Tibial nerve (tissue), 4 donors: ENCODE measurements around the gene NEK2. TPM values are rescaled to one million over a fixed set of nuclear protein-coding genes. Genes with fewer than 3 reads are reported as not detected.

Experiments
- DNase-seq, 2 donors: peaks; one replicate each; pipeline ENCODE4 v3.0.0-alpha.2; 2019; ENCODE audit warnings: low spot score in 2 of 2
- H3K27ac ChIP-seq, 4 donors: fragments of 200-600 bp; sonication (generic) in 3 of 4; one replicate each; pipeline ENCODE4 v1.5.1; 2017 to 2019; ENCODE audit warnings: mild to moderate bottlenecking in 1 of 4
- H3K27me3 ChIP-seq, 2 donors: fragments of 200-600 bp; sonication (generic) in 1 of 2; one replicate each; pipeline versions ENCODE4 v1.5.1 to v1.6.0; 2017 to 2019
- H3K36me3 ChIP-seq, 3 donors: fragments of 200-600 bp; sonication (generic); one replicate each; pipeline ENCODE4 v1.5.1; 2018 to 2019
- H3K4me1 ChIP-seq, 4 donors: fragments of 200-600 bp; sonication (generic) in 3 of 4; one replicate each; pipeline ENCODE4 v1.5.1; 2017 to 2019
- H3K4me3 ChIP-seq, 4 donors: fragments of 200-600 bp; sonication (generic) in 3 of 4; one replicate each; pipeline ENCODE4 v1.5.1; 2017 to 2019; ENCODE audit warnings: mild to moderate bottlenecking in 1 of 4, moderate library complexity in 1 of 4
- H3K9me3 ChIP-seq, 4 donors: fragments of 200-600 bp; sonication (generic) in 3 of 4; one replicate each; pipeline ENCODE4 v1.5.1; 2017 to 2019
- EP300 ChIP-seq, 2 donors: sonication (generic); formaldehyde crosslinking; IDR thresholded peaks; one replicate each; pipeline ENCODE4 v1.6.1; 2017; ENCODE audit warnings: antibody characterized with exemption in 2 of 2, mild to moderate bottlenecking in 1 of 2
- POLR2A ChIP-seq, 2 donors: fragments of 450-650 bp; IDR thresholded peaks; one replicate each; pipeline ENCODE4 v1.6.1; 2017; ENCODE audit warnings: antibody characterized with exemption in 2 of 2, mild to moderate bottlenecking in 2 of 2, moderate library complexity in 2 of 2
- WGBS, 2 donors: methylation state at CpG; one replicate each; pipeline ENCODE4 v1.1.5; 2018; 5-methylcytosine and 5-hydroxymethylcytosine counted together
- total RNA-seq, 4 donors: library from RNA; depleted of rRNA; stranded (reverse); fragments of >200 nt; gene quantifications; one replicate each; pipeline ENCODE4 v1.1.0, GENCODE V29; 2016
- TF ChIP-seq, protein P1 (sequence below), 5 experiments: fragments of 200-600 bp in 3 of 5; fragments of 450-650 bp in 2 of 5; sonication (generic) in 3 of 5; IDR thresholded peaks; one replicate each; pipeline ENCODE4 v1.5.1; 2016 to 2019; ENCODE audit warnings: antibody characterized with exemption in 5 of 5, mild to moderate bottlenecking in 3 of 5, moderate library complexity in 2 of 5

Gene NEK2
- total RNA-seq, 4 donors from 2014 or later: 1.8 to 2.0 TPM; not detected in 2

DNA sequence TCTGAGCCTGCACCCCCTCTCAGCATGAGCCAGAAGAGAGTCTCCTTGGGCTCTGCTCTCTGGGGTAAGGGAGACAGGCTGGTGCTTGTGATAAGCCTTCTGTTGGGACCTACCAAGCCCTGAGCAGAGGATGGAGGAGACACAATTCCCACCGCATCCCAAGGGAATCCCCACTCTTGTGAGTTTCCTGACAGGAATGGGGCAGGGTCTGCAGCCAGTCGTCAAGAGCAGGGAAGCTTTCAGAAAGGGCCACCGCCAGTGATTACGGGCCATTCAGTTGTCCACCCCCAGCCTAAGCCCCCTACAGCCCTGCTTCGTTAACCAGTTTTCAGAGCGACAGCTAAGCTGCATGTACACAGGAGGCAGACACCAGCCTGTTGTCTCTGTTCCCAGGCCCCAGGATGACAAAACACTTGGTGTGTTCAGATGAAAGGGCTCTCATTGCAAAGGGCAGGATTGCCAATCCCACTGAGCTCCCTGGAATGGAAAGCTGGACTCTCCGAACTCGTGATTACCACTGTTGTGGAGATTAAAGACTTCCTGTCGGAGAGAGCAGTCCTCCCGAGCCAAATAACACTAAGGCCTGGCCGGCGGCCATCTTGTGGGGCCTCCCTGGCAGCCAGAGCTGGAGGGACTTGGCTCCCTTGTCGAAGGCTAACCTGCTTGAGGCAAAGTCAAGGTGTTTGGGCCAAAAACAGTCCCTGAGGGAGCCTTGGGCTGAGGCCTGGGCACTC is 59.0 kb downstream of the NEK2 start:
- Histone ChIP-seq H3K27me3 (no peaks in the 10 kb centered on the region), H3K27ac (peak overlapping the region in 3 of 4 donors; percentile 26 to 72 (median 64)), H3K9me3 (no peaks in the 10 kb centered on the region), H3K4me1 (peaks cover 0 to 25% (median under 1%) of the 10 kb centered on the region in 4 donors), H3K36me3 (no peaks in the 10 kb centered on the region), H3K4me3 (no peak overlapping the region)
- WGBS, 2 donors: 70 to 76% methylated on average over 11 of the region's 13 CpGs
- no peak for TF ChIP-seq EP300 (IDR thresholded peaks at IDR 0.05)
- DNase-seq: peak in 1 of 2 donors; percentile 33

DNA sequence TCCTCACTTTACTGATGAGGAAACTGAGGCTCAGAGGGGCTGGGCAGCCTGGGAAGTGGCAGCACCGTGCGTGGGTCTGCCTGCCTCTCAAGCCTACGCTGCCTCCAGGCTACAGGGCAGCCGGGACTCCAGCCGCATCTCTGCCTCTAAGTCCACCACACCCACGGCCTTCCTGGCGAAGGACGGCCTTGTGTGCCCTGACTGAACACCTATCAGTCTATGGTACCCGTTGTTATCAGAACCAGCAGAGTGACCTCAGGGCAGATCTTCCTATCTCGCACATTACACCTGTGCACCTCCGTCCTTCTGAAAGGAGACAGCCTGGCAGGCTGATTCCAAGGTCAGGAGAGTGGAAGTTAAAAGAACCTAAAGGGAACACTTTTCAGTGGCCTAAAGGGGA is 60.8 kb downstream of the NEK2 start:
- no peak overlapping the region for H3K4me3 ChIP-seq
- no peaks in the 10 kb centered on the region for H3K9me3 ChIP-seq
- TF ChIP-seq EP300 (IDR thresholded peaks at IDR 0.05) (no peak), POLR2A (IDR thresholded peaks at IDR 0.05) (no peak)
- TF ChIP-seq, protein P1, sequence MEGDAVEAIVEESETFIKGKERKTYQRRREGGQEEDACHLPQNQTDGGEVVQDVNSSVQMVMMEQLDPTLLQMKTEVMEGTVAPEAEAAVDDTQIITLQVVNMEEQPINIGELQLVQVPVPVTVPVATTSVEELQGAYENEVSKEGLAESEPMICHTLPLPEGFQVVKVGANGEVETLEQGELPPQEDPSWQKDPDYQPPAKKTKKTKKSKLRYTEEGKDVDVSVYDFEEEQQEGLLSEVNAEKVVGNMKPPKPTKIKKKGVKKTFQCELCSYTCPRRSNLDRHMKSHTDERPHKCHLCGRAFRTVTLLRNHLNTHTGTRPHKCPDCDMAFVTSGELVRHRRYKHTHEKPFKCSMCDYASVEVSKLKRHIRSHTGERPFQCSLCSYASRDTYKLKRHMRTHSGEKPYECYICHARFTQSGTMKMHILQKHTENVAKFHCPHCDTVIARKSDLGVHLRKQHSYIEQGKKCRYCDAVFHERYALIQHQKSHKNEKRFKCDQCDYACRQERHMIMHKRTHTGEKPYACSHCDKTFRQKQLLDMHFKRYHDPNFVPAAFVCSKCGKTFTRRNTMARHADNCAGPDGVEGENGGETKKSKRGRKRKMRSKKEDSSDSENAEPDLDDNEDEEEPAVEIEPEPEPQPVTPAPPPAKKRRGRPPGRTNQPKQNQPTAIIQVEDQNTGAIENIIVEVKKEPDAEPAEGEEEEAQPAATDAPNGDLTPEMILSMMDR (IDR thresholded peaks at IDR 0.05): no peak
- H3K4me1 ChIP-seq: peaks cover 0 to 40% (median 4%) of the 10 kb centered on the region in 4 donors
- H3K36me3 ChIP-seq: no peaks in the 10 kb centered on the region
- no peak overlapping the region for H3K27ac ChIP-seq
- H3K27me3 ChIP-seq: no peaks in the 10 kb centered on the region
- no peak for DNase-seq
- WGBS, 2 donors: 82 to 94% methylated on average over 11 of the region's 11 CpGs

DNA sequence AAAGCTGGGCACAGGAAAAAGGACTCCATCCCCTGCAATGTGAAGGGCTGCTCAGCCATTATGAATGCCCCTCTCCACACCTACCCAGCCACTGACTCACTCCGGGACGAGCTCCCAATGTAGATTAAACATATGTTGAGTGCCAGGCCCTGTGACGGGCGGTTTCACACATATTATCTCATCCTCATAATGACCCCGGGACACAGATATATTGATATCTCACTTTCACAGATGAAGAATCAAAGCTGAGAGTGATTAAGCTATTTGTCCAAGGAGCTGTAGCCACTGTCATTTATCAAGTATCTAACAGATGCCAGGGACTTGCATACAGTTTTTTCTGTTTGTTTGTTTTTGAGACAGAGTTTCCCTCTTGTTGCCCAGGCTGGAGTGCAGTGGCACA is 61.5 kb downstream of the NEK2 start:
- H3K36me3 ChIP-seq: no peaks in the 10 kb centered on the region
- peaks cover 0 to 47% (median 4%) of the 10 kb centered on the region in 4 donors for H3K4me1 ChIP-seq
- no peak for TF ChIP-seq EP300 (IDR thresholded peaks at IDR 0.05)
- TF ChIP-seq, protein P1 (IDR thresholded peaks at IDR 0.05): no peak
- TF ChIP-seq POLR2A (IDR thresholded peaks at IDR 0.05): no peak
- H3K27ac ChIP-seq: no peak overlapping the region
- H3K4me3 ChIP-seq: no peak overlapping the region
- no peaks in the 10 kb centered on the region for H3K9me3 ChIP-seq
- no peak for DNase-seq
- WGBS, 2 donors: 83 to 93% methylated on average over 5 of the region's 5 CpGs
- no peaks in the 10 kb centered on the region for H3K27me3 ChIP-seq

DNA sequence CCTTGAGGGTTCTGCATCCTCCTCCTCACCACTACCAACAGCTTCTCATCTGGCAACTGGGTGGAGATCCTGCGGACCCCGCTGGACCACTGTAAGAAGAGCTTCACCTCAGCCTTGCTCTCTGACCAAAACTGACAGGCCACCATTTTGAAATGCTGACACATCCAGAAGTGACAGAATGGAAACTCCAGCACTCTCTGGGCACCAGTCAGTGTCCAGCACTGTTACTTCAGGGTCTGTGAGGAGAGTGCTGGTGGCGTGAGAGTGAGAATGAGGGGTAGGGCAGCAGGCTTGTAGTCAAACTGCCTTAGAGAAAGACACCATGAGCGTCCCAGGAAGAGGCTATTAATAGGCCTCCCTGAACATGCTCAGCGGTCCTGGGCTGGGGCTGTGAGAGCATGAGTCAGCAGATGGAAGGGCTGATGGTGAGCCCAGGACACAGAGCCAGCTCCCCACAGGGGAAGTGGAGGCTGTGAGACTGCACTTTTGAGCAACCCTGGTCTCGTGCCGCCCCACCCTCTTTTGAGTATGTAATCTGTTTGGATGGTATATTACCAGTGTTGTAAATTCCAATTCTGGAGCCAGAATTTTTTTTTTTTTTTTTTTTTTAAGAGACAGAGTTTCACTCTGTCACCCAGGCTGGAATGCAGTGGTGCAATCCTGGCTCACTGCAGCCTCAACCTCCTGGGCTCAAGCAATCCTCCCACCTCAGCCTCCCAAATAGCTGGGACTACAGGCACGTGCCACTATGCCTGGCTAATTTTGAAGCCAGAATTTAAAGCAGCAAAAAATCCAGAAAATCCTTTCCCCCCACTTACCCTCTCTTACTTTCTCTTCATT is 62.1 kb downstream of the NEK2 start:
- H3K4me1 ChIP-seq: peaks cover 0 to 47% (median 4%) of the 10 kb centered on the region in 4 donors
- TF ChIP-seq EP300 (IDR thresholded peaks at IDR 0.05) (peak in 1 of 2 donors; percentile 76), POLR2A (IDR thresholded peaks at IDR 0.05) (no peak)
- TF ChIP-seq, protein P1 (IDR thresholded peaks at IDR 0.05): no peak
- WGBS, 2 donors: 69 to 72% methylated on average over 8 of the region's 8 CpGs
- peak; percentile 68 to 81 for DNase-seq
- no peaks in the 10 kb centered on the region for H3K36me3 ChIP-seq
- peak overlapping the region in 2 of 4 donors; percentile 18 to 33 for H3K27ac ChIP-seq
- no peaks in the 10 kb centered on the region for H3K27me3 ChIP-seq
- H3K4me3 ChIP-seq: no peak overlapping the region
- no peaks in the 10 kb centered on the region for H3K9me3 ChIP-seq

DNA sequence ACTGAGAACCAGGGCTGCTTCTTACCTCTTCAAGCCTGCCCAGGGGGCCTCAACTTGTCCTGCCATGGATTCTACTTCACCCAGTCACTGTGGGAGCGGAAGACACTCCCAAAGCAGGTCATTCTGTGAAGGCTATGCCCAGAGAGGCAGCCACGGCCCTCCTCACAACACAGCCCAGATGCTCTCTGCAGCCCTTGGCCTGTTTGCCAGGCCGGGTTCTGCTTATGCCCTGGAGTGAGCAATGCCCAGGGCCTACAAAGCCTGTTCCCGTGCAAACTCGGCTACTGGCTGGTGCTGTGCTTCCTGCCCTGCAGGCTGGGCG is 62.7 kb downstream of the NEK2 start:
- WGBS, 2 donors: 86 to 100% methylated on average over 3 to 6 of the region's 6 CpGs
- peaks cover 0 to 47% (median 4%) of the 10 kb centered on the region in 4 donors for H3K4me1 ChIP-seq

More for the DNA sequence above, 62.7 kb downstream of the NEK2 start:
- Histone ChIP-seq H3K9me3 (no peaks in the 10 kb centered on the region), H3K4me3 (no peak overlapping the region), H3K27me3 (no peaks in the 10 kb centered on the region), H3K27ac (peak overlapping the region in 2 of 4 donors; percentile 18 to 33), H3K36me3 (no peaks in the 10 kb centered on the region)
- DNase-seq: no peak
- no peak for TF ChIP-seq POLR2A (IDR thresholded peaks at IDR 0.05)
- no peak for TF ChIP-seq EP300 (IDR thresholded peaks at IDR 0.05)
- TF ChIP-seq, protein P1 (IDR thresholded peaks at IDR 0.05): no peak

Other genes starting within 250 kb of the NEK2 start
- 1 to 10 TPM in 1 of 4 donors, under 1 TPM in 3; under 0.01 to 2.6 (median 0.41) TPM for gene RD3, start 183.5 kb downstream of the NEK2 start, total RNA-seq
- 10 to 100 TPM; 11.7 to 17.9 (median 16.9) TPM for gene SLC30A1, start 96.5 kb downstream of the NEK2 start, total RNA-seq
- 10 to 100 TPM; 26.7 to 41.4 (median 38.1) TPM for gene LPGAT1, start 155.1 kb upstream of the NEK2 start, total RNA-seq